NAMALWA (cell line): ENCODE data around the gene RASSF5.

Experiments
- DNase-seq: peaks from one replicate; pipeline ENCODE4 v3.0.0-alpha.2; 2015; ENCODE audit warnings: low spot score

The RASSF5 gene

DNA sequence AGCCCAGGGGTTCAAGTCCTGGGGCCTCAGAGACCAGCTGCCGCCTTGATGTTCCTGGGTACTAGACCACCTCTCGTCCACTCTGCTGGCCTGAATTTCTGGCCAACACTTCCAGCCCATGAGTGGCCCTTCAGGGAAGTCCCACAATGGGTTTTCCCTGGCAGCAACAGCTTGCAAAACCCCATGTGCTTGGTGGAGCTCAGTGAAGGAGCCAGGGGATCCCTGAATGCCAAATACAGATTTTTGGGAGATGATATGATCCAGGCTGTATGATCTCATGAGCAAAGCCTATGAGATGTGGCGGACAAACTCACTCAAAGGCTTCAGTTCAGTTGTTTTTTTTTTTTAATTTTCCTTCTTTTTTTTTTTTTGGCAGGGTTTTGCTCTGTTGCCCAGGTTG is 9.6 kb upstream of the RASSF5 start:
- DNase-seq = no peak

DNA sequence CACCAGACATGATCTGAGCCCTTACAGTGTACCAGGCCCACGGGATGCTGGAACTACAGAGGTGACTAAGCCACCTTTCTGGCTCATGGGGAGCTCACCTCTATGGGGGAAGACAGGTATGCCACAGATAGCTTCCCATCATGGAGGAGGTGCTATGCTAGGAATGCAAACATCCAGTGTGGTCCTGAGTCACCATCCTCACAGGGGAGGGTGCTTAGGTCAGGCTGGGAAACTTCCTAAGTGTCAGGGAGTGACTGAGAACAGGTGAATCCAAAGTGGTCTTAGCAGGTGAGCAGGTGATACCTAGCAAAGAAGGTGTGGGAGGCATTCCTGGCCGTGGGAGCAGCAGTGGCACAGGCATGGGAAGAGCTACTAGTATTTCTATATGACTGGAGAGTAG is 8.6 kb upstream of the RASSF5 start:
- DNase-seq = no peak

DNA sequence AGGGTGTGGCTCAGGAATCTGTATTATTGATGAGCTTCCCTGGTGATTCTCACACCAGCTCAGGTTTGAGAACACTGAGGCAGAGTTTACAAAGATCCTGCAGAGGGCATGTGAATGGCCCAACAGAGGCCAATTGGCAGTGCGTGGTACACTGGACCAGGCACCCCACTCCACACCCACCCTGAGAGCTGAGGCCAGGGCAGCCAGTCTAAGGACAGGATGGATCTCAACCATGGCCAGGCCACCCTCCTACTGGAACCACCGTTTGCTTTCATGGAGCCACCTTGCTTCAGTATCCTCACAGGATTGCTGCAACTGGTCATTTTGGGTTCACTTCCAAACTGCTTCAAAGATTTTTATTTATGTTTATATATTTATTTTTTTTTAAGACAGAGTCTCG is 7.3 kb upstream of the RASSF5 start:
- DNase-seq = no peak

DNA sequence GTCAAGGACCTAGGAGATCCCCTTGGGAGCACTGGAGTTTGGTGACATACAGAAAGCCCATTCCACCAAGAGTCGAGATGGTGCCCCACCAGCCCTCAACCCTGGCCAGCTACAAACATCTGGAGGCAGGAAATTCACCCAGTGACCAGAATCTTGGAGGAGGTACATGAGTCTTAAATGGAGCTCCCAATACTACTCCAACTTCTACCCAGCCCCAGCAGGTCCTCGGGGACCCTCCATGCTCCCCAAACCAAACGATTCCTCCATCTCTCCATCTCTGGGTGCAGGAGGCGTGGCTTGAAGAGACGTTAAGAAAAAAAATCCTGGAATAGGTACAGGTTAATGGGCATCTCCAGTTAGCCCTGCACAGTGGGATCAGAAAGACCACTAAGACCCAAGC is 5.5 kb upstream of the RASSF5 start:
- no peak for DNase-seq

DNA sequence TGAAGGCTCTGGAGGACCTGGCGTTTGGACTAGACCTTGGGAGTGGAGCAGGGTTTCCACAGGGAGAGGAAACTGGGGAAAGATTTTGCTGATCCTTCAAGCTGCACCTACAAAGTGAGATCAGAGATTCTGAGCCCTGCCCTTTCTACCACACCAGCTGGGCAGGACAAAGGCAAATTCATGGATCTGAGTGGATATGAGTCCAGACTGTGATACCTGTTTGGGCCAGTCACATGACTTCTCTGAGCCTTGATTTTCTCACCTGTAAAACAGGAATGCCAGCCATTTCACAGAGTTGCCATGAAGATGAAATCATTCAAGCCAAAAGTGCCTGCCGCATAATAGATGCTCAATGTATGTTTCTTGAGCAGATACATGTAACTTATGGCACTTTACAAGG is 4.9 kb upstream of the RASSF5 start:
- no peak for DNase-seq

DNA sequence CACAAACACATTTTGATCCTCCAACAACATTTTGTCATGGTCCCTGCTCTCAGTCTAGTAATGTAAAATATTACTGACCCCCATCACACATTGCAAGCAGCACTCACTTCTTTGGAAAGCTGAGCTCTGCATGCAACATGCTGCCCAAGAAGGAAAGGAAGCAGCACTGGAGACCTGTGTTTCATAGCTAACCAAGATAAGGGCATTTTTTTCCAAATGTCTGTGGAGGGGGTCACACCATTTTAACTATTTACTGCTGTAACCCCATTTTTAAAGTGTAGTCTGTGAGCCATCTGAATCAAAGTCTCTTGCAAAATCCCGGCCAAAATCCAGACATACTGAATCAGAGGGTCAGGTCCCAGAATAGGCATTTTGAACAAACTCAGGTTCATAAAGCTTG is 4.5 kb upstream of the RASSF5 start:
- DNase-seq = no peak

DNA sequence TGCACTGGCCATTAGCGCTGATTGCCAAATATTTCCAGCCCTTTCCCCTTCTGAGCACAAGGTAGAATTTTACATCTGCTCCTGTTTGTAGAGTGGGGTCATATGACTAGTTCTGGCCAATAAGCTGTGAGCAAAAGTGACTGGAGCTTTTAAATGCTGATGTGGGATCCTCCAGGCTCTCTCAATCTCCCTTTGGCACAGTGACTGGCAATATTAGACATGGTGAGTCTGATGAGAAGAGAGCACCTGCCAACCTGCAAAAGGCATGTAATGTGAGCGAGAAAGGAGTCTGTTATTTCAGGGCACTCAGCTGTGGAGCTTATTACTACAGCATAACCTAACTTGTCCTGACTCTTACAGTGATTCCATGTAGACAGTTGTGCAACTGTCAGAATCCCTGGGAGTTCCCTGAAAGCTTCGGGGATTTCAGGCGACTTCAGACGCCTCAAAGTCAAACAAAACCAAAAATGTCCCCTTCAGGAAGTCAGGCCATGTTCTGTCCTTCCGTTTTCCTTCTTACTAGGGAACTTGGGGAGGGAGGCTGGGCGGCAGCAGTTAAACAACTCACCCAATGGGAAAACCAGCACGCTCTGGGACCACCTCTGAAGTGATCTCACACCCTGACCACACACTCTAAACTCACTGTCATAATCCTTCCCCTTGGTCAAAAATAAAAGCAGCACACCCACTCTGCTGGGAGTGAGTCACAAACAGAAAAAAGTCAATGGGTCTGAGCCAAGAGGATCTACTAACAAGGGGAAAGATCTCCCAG is 3.6 kb upstream of the RASSF5 start:
- no peak for DNase-seq

DNA sequence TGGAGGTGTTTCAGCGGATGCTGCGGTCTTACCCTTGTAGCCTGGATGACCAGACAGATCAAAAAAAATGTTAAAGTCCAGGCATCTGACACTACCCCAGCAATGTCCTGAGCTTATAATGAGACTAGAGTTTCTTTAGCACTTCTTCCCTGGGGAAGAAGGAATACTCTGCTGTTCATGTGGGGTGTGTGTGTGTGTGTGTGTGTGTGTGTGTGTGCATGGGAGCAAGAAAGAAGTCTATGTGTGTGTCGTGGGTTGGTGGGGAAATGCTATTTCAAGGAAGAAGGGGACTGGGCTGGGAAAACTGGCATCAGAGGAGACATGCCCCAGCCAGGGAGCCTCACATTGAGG is 3.0 kb upstream of the RASSF5 start:
- DNase-seq = no peak

DNA sequence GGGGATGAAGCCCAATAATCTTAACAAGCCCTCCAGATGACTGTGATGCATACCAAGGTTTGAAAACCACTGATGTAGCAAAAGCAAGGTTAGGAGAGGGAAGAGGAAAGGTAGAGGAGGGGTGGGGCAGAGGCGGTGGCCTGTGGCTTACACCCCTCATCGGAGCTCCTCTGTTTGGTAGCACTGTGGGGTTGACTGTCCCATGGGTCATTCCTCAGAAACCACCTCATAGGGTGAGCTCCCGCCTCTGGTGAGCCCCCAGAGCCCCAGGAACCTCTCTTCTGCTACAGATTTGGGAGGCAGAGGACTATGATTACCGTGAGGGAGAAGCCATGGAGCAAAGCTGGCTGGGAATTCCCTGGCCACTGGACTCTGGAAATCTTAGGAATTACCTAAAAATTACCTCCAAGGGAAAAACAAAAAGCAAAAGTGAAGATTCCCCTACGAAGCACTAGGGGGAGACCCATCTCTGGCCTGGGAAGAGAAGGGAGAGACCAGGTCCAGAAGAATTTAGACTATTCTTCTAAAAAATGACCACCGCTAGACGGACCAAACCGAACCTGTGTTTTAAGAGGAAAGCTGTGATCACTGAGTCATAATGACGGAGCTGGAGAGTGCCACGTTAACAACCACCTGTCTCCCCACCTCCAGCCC is 1.5 kb upstream of the RASSF5 start:
- DNase-seq = no peak

DNA sequence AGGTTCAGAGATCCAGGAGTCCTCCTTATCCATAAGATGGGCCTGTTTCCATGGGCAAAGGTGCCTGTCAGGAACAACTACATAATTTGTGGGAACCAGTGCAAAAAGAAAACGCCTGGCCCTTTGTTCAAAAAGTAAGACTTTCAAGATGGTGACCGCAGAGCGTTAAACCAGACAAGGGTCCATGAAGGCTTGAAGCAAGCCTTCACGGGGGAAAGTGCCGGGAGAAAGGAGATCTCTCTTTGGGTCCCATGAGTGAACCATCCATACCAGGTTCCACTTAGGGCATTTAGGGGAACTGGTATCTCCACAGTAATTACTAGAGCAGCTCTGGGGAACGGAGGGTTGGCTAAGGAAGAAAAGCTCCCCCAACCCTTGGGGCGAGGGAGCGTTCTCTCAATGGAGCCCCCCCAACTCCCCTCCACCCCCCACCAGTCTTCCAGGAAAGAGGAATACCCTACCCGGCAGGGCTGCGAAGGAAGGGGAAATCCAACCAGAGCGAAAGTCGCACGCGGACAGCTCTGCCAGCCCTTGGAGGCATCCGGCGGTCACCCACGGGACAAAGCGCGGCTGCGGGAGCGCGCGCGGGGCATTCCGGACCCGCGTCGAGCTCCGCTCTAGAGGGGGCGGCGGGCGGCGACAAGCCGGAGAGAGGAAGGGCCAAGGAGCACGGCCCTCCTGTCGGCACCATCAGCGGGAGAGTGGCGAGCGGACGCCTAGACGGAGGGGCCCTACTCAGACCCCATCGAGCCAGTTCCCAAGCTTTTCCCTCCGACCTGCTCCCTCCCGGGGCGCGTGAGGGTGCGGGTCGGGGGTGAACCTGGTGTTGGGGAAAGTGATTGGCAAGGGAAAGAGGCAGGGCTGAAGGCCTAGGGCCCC is 687 bp upstream of the RASSF5 start:
- no peak for DNase-seq

DNA sequence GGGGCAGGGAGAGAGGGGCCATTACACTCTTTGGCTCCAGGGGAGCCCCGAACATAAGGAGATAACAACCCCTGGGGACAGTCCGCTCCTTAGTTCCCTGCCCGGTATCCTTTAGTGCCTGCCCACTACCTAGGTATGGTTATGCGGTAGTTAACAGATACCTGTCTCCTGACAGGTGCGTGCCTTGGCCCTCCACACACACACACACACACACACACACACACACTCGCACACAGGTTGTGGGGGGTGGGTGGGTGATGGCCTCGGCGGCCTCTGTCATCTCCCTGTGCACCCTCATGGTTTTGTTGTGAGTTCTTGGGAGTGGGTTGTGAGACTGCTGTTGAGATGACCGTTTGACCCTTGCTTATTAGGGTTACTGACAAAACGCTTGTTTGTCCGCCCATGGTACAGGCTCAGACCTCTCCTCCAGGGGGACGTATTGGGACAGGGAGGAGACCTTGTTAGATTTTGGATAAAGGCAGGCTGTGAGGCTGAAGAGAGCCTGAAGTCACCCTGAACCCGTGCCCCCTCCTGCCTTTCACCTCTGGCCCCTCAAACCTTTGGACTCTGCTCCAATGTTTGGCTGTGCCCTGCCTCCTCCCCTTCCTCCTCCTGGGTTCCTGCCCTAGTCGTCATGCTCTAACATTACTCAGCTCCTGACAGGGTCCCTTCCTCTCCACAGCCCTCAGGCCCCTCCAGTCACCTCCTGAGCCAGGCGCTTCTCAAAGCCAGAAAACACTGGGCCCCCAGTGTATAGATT is 979 bp downstream of the RASSF5 start:
- no peak for DNase-seq

DNA sequence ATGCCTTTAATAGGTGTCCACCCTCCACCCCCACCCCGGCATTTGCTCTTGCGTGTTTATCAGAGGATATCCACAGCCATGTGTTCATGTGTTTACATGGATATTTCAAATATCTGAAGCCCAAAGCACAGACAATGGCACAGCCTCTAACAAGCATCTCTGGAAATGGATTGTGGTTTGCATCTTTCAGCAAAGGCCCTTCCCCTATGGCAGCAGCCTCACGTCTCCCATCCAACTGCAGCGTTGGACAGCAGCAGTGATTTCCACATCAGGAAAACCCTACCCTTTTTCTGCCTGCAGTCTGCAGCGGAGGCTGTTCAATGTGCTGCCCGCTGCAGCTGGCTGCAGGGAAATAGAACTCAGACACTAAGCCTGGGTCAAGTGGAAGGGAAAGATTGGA is 1.6 kb downstream of the RASSF5 start:
- no peak for DNase-seq

DNA sequence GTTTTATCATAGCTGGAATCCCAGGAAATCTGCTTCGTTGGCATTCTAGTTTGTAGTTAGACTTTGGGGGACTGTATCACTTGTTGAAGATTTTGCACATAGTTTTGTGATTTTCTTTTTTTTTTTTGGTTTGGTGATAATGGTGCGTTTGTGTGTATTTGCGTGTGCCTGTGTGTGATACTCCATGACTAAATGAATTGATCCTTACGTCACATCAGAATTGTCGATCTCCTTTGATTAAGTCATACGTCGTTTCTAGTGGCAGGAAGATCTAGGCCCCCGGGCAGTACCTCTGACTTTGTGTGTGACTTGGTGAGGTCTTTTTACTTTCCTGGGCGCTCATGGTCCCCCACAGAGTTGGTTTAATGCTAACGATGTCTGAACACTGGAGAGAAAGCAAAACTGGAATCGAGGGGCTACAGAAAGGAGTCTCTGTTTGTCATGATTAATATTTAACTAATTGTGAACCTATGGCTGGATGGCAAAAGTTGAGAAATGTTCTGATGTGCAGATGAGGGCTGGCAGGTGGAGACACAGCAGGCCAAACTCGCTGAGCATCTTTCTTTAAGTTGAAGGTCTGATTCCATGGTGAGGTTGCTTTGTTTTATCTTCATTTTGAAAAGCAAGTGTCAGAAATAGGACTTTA is 2.4 kb downstream of the RASSF5 start:
- no peak for DNase-seq

DNA sequence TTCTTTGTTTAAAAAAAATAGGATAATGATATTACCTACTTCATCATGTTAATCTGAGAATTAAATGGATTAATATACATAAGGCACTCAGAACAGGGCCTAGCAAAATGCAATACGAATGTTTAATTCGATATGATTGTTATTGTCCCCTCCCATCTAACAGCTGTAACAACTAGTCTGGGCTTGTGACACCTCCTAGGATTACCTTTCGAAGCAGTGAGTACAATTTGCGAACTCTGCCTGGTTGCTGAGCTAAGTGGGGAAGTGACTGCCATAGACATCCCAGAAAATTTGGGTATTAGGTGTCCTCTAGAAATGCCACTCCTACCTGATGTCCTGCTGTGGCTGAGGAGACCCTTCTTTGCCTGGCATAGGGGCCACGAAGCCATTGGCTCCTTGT is 3.0 kb downstream of the RASSF5 start:
- DNase-seq = no peak

DNA sequence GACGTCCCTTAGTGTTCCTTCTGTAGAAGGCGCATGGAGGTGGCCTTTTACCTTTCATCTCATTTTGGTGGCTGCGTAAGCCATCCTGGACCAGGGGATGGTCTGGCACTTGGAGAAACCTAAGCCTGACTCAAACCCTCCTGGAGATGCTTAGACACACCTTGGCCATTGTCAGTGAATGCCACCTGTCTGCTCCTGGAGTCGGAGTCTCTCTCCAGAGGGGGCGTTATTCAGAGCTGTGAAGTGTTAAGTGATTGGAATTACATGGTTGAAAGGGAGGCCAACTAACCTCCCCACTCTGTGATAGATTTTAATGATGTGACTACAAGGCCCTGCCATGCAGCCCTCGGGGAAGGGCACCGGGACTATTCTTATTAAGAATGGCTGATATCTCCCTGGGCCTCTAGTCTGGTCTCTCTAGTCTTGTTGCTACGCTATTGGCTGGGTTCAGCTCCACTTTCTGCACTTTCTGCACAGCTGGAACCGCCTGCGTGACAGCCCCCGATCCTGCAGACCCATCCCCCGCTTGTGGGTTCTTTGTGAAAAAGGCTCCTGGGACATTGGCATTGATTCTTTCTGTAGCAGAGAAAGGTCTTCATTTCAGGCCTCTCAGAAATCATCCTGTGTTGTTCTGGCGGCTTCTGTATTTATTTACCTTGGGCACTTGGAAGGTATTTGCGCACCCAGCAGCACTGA is 4.2 kb downstream of the RASSF5 start:
- no peak for DNase-seq

DNA sequence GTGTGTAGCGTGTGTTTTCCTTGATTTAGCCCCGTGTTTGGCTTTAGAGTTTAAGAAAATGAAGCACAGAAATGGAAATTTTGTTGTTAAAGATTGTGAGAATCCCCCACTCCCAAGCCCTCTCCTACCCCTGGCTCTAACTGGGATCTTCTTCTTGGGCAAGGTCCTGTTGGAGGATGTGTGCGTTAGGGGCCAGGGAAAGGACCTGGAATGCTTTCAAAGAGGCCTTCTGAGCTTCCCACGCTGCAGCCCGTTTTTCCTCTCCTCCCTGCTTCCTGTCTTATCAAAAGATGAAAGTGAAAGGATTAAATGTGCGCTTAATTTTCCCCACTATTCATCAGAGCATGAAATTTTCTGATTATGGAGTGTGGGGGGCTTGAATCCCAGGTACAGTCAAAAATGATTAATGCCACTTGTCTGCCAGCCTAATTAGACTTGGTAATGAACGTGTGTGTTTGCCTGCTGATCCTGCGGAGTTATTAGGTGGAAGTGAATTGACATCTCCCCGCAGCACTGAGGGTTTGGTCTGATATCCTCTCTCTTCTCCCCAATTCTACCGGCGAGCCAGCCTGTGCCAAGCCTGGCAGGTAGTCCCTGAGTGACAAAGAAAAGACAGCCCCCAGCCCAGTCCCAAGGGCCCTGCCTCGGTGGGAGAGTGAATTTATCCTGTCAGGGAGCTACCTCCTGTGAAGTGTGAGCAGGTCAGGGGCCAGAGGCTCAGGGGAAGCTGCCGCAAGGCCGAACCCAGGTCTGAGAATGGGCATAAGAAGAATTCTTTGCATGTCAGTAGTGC is 4.9 kb downstream of the RASSF5 start:
- DNase-seq = no peak

DNA sequence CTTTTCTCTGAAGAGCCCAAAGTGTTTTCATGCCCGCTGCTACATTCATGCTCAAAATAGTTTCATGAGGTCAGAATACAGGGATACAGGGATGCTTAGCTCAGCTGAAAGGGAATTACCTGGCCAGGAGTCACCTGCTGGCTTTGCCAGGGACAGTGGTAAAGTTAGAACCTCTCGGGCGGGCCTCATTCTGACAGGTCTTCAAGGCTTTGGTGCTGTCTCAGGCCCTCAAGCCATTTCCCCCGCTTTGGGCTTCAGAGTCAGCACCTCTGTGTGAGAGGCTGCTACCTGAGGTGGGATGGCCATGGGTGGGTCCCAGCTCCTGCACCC is 5.5 kb downstream of the RASSF5 start:
- DNase-seq = no peak

DNA sequence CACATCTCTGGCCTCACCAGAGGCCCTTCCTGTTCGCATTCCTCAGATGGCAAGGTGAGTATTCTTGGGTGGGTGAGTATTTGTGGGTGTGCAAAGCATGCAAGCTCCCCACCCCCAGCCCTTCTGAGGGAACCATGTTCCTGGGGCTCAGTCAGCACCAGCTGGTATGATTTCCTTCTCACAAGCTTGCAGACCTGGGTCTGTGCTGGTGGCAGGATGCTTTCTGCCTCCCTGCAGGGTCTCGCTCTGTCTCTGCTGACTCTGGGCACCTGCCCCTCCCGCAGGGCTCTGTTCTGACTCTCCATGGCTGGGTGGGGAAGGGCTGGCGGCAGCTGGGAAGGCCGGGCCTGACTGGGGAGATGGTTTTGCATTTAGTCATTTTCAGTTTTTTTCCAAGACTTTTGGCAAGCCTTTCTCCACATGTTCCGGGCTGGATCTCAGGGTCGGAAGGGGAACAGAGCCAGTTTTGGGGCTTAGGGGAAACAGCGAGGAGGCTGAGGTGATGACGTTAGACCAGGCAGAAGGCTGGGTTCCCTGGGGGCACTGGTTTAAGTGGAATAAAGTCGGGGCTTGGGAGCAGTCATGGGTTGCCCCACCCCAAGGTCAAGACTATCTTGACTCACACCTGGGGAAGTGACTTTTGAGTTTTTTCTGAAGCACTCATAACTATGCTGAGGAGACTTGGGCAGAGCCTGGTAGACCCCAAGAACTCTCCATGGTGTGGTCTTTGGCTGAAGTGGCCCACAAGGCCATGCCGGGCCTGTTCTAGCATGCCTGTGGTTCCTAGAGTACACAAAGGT is 6.2 kb downstream of the RASSF5 start:
- DNase-seq = no peak

DNA sequence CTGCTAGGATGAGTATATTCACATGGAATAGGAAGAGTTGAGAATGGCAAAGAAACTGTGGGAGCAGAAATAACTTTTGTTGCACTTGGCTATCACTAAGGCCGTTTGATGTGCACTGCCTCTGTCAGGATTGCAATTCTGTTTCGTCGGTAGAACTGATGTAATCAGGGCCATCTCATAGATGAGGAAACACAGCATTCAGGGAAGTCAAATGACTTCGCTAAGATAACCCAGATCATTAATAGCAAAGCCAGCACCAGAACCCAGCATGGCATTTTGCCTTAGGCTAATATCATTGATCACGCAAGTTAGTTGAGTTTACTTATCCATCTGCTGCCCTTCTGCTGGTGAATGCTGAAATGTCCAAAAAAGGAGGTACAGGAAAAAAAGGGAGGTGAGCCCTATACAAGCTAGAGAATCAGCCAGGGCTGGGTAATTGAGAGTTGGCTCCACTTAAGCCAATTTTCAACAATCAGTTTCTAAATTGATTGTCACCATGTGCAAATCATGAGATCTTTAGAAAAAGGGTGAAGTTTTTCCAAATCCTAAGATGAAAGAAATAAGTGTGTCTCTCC is 7.6 kb downstream of the RASSF5 start:
- no peak for DNase-seq

DNA sequence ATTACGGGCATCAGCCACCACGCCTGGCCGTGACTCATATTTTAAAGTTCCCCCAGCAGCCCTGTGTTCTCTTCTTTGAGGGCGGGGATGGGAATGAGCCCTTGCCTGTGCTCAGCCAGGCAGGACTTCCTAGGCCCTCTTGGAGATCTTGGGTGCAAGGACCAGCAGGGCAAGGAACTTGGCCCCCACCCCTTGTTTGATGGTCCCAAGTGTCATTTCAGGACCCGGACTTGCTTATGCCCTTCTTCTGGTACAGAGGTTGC is 9.3 kb downstream of the RASSF5 start:
- DNase-seq = no peak
